Adrenal gland (tissue), 5 donors: ENCODE data around the gene RPL5.

Source experiments
- CTCF ChIP-seq, 6 experiments: fragments of 450-650 bp in 4 of 6; fragments of 200-600 bp in 2 of 6; sonication (generic) in 1 of 6; IDR thresholded peaks; 1 replicate in 5 of 6; 2 replicates in 1 of 6; pipeline versions ENCODE4 v1.5.1 to v1.8.0; 2016 to 2021; ENCODE audit warnings: antibody characterized with exemption in 6 of 6, mild to moderate bottlenecking in 2 of 6, moderate library complexity in 1 of 6
- POLR2A ChIP-seq, 2 donors: fragments of 450-650 bp; IDR thresholded peaks; one replicate each; pipeline ENCODE4 v1.6.1; 2017; ENCODE audit warnings: antibody characterized with exemption in 2 of 2, mild to moderate bottlenecking in 2 of 2, moderate library complexity in 1 of 2
- donor health status: DM: no; HTN: no; CAD: no.

- TF ChIP-seq CTCF (IDR thresholded peaks at IDR 0.05) (no peak), POLR2A (IDR thresholded peaks at IDR 0.05) (no peak)
Measured at GRCh38 chr1:92850019-92850418, 18.2 kb downstream of the RPL5 start.
